HCT116 (cell line): ENCODE measurements around the gene ERG. TPM values are rescaled to one million over a fixed set of nuclear protein-coding genes. Genes with fewer than 3 reads are reported as not detected.

Source experiments
- ATAC-seq: fragments of 200-7000 bp; cut with Tn5 transposase; 2 replicates; pipeline ENCODE4 v1.9.1; 2020; ENCODE audit warnings: mild to moderate bottlenecking, moderate library complexity
- BruUV-seq: library from RNA; stranded (reverse); fragments of 400-500 nt; replicated peaks from 2 replicates; lab custom pipeline; 2021; lab: Mats Ljungman, UMichigan
- CTCF ChIA-PET: fragments of 300-600 bp; sonication (Branson Sonifier 250); formaldehyde crosslinking; loops from one replicate; lab custom pipeline; 2021; ENCODE audit warnings: antibody characterized with exemption; lab: Charles Lee
- POLR2A ChIA-PET: fragments of 300-600, 350-600 bp; sonication (Branson Sonifier 250); formaldehyde crosslinking; loops from one replicate; lab custom pipeline; 2021; ENCODE audit warnings: antibody characterized with exemption; lab: Charles Lee
- RAD21 ChIA-PET, 2 experiments: fragments of 300-600 bp; sonication (Branson Sonifier 250); formaldehyde crosslinking; loops; one replicate each; lab custom pipeline; 2023; ENCODE audit warnings: low total read pairs in 2 of 2; ENCODE audit not compliant: uncharacterized antibody in 2 of 2, unreplicated experiment in 2 of 2, low non-redundant PET in 1 of 2; lab: Charles Lee
- DNase-seq: peaks from one replicate; pipeline ENCODE4 v3.0.0-alpha.2; 2010; ENCODE audit warnings: low read depth, low spot score
- H2AFZ ChIP-seq: fragments of 200-600 bp; shearing (Covaris generic), sonication (generic); 2 replicates; pipeline ENCODE4 v1.6.1; 2017; ENCODE audit warnings: low read depth, mixed run types, mixed read lengths, antibody characterized with exemption, low read length; ENCODE audit not compliant: poor library complexity, severe bottlenecking
- H3K27ac ChIP-seq: 2 replicates; pipeline ENCODE4 v1.5.1; 2012; ENCODE audit warnings: low read depth, low read length
- H3K27me3 ChIP-seq: fragments of 200-600 bp; sonication (generic); 2 replicates; pipeline ENCODE4 v1.6.1; 2016; ENCODE audit warnings: mixed run types, low read length, mixed read lengths; ENCODE audit not compliant: insufficient read depth
- H3K36me3 ChIP-seq, 2 experiments: fragments of 200-500 bp in 1 of 2; fragments of 200-600 bp in 1 of 2; sonication (Bioruptor generic) in 1 of 2; sonication (generic) in 1 of 2; 2 replicates each; pipeline versions ENCODE4 v1.5.1 to v1.6.1; 2014 to 2016; ENCODE audit warnings: low read length in 2 of 2, inconsistent platforms in 1 of 2, mixed read lengths in 1 of 2, mixed run types in 1 of 2; ENCODE audit not compliant: insufficient read depth in 2 of 2, control insufficient read depth in 1 of 2
- H3K4me1 ChIP-seq, 2 experiments: fragments of 200-600 bp in 1 of 2; sonication (generic) in 1 of 2; 2 replicates each; pipeline versions ENCODE4 v1.5.1 to v1.6.1; 2012 to 2017; ENCODE audit warnings: low read length in 2 of 2, inconsistent platforms in 1 of 2, mild to moderate bottlenecking in 1 of 2, mixed read lengths in 1 of 2, mixed run types in 1 of 2, moderate library complexity in 1 of 2; ENCODE audit not compliant: insufficient read depth in 2 of 2, control insufficient read depth in 1 of 2
- H3K4me2 ChIP-seq: fragments of 200-600 bp; sonication (generic); 2 replicates; pipeline ENCODE4 v1.6.1; 2017; ENCODE audit warnings: mixed run types, low read length, mixed read lengths
- H3K4me3 ChIP-seq, 2 experiments: fragments of 200-600 bp in 1 of 2; sonication (generic) in 1 of 2; replicated peaks in 1 of 2; 2 replicates each; pipeline ENCODE4 v1.5.1; 2011 to 2016; ENCODE audit warnings: low read length in 2 of 2, control low read depth in 1 of 2, low read depth in 1 of 2, mild to moderate bottlenecking in 1 of 2, mixed read lengths in 1 of 2, mixed run types in 1 of 2
- H3K79me2 ChIP-seq: fragments of 200-600 bp; sonication (generic); 2 replicates; pipeline ENCODE4 v1.6.1; 2017; ENCODE audit warnings: mild to moderate bottlenecking, mixed run types, low read length, moderate library complexity, mixed read lengths; ENCODE audit not compliant: insufficient read depth
- H3K9ac ChIP-seq: fragments of 200-600 bp; sonication (generic); 2 replicates; pipeline ENCODE4 v1.6.1; 2016; ENCODE audit warnings: low read length, mixed read lengths
- H3K9me2 ChIP-seq: fragments of 200-600 bp; sonication (generic), shearing (Covaris generic); 2 replicates; pipeline ENCODE4 v1.6.1; 2017; ENCODE audit warnings: mixed run types, mild to moderate bottlenecking, moderate library complexity; ENCODE audit not compliant: insufficient read depth
- H3K9me3 ChIP-seq, 2 experiments: fragments of 200-500 bp in 1 of 2; fragments of 200-600 bp in 1 of 2; sonication (Bioruptor generic) in 1 of 2; sonication (generic) in 1 of 2; 2 replicates each; pipeline ENCODE4 v1.6.1; 2014 to 2017; ENCODE audit warnings: low read length in 2 of 2, mixed read lengths in 2 of 2, inconsistent platforms in 1 of 2, low read depth in 1 of 2, mild to moderate bottlenecking in 1 of 2, mixed run types in 1 of 2, moderate library complexity in 1 of 2; ENCODE audit not compliant: control insufficient read depth in 1 of 2, insufficient read depth in 1 of 2
- H4K20me1 ChIP-seq: fragments of 200-600 bp; sonication (generic), shearing (Covaris generic); 2 replicates; pipeline ENCODE4 v1.6.1; 2017; ENCODE audit warnings: mixed run types, mild to moderate bottlenecking, moderate library complexity; ENCODE audit not compliant: insufficient read depth
- CBX3 ChIP-seq: IDR thresholded peaks from 2 replicates; pipeline ENCODE4 v1.6.1; 2012; ENCODE audit warnings: low read depth
- CEBPB ChIP-seq: IDR thresholded peaks from 2 replicates; pipeline ENCODE4 v1.6.1; 2012; ENCODE audit warnings: low read depth
- EGR1 ChIP-seq: IDR thresholded peaks from 2 replicates; pipeline ENCODE4 v1.6.1; 2012; ENCODE audit warnings: low read depth
- ELF1 ChIP-seq: IDR thresholded peaks from 2 replicates; pipeline ENCODE4 v1.6.1; 2012; ENCODE audit warnings: low read depth, borderline replicate concordance
- EZH2 ChIP-seq: fragments of 200-600 bp; sonication (generic); IDR thresholded peaks from 2 replicates; pipeline ENCODE4 v1.6.1; 2017; ENCODE audit warnings: antibody characterized with exemption, mixed run types
- EZH2phosphoT487 ChIP-seq: fragments of 200-600 bp; IDR thresholded peaks from 2 replicates; pipeline ENCODE4 v1.6.1; 2018; ENCODE audit warnings: antibody characterized with exemption, borderline replicate concordance
- FOSL1 ChIP-seq: IDR thresholded peaks from 2 replicates; pipeline ENCODE4 v1.6.1; 2012; ENCODE audit warnings: low read depth
- POLR2A ChIP-seq: IDR thresholded peaks from 2 replicates; pipeline ENCODE4 v1.7.0; 2011; ENCODE audit warnings: borderline replicate concordance; ENCODE audit not compliant: insufficient read depth, insufficient read length; ENCODE audit errors: extremely low read depth
- POLR2AphosphoS5 ChIP-seq: IDR thresholded peaks from 2 replicates; pipeline ENCODE4 v1.6.1; 2011; ENCODE audit warnings: mild to moderate bottlenecking, low read depth, low read length, moderate library complexity
- SIN3A ChIP-seq: IDR thresholded peaks from 2 replicates; pipeline ENCODE4 v1.6.1; 2012; ENCODE audit warnings: low read depth
- SP1 ChIP-seq: IDR thresholded peaks from 2 replicates; pipeline ENCODE4 v1.6.1; 2012; ENCODE audit warnings: low read depth
- SRF ChIP-seq: IDR thresholded peaks from 2 replicates; pipeline ENCODE4 v1.6.1; 2012; ENCODE audit warnings: low read depth
- TCF7L2 ChIP-seq: IDR thresholded peaks from 2 replicates; pipeline ENCODE4 v1.7.0; 2011; ENCODE audit warnings: borderline replicate concordance, inconsistent platforms; ENCODE audit not compliant: insufficient read depth, insufficient read length; ENCODE audit errors: extremely low read depth
- YY1 ChIP-seq: IDR thresholded peaks from 2 replicates; pipeline ENCODE4 v1.6.1; 2011; ENCODE audit warnings: low read length, low read depth, moderate library complexity, mild to moderate bottlenecking; ENCODE audit not compliant: insufficient replicate concordance; ENCODE audit errors: extremely low read depth
- ZFX ChIP-seq: fragments of 450-650 bp; IDR thresholded peaks from 2 replicates; pipeline ENCODE4 v1.6.1; 2017
- ZNF274 ChIP-seq: fragments of 200-500 bp; sonication (Bioruptor generic); IDR thresholded peaks from 2 replicates; pipeline ENCODE4 v1.6.1; 2014; ENCODE audit warnings: mild to moderate bottlenecking, low read depth, low read length, inconsistent platforms
- intact Hi-C: fragments of 100-400 bp; cut with micrococcal nuclease; formaldehyde crosslinking; loops from 2 replicates; pipeline ENCODE4 v1.10.0; 2022
- total RNA-seq: library from RNA; stranded (reverse); gene quantifications from one replicate; pipeline ENCODE4 v1.2.1, GENCODE V29; 2021; ENCODE audit not compliant: unreplicated experiment
- TF ChIP-seq, protein P1 (sequence below): IDR thresholded peaks from 2 replicates; pipeline ENCODE4 v1.6.1; 2011; ENCODE audit warnings: mild to moderate bottlenecking, low read length, moderate library complexity; ENCODE audit not compliant: insufficient replicate concordance; ENCODE audit errors: extremely low read depth
- TF ChIP-seq, protein P2 (sequence below): IDR thresholded peaks from 2 replicates; pipeline ENCODE4 v1.6.1; 2012; ENCODE audit warnings: low read depth
- TF ChIP-seq, protein P3 (sequence below): IDR thresholded peaks from 2 replicates; pipeline ENCODE4 v1.6.1; 2012

Gene ERG
- total RNA-seq, 1 experiment from 2014 or later, result 0.17 TPM

DNA sequence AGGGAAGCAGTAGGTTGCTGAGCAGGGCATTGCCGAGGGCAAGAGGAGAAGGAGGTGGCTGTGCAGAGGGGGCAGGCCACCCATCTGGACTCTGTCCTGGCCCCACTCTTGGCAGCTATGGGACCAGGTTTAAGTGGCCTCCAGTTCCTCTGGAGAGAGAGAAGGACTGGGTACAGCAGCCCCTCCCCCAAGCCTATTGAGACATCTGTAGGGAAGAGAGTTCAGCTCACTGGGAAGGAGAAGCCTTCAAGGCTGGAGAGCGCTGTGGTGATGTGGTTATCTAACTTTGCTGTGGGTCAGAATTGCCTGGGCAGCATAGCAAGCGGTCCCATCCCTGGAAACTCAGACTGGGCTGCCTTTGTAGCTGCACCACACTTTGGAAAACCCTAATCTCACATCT is 147.6 kb downstream of the ERG start:
- BruUV-seq, result no TSS peak
- no peak for TF ChIP-seq TCF7L2
- TF ChIP-seq, protein P1, sequence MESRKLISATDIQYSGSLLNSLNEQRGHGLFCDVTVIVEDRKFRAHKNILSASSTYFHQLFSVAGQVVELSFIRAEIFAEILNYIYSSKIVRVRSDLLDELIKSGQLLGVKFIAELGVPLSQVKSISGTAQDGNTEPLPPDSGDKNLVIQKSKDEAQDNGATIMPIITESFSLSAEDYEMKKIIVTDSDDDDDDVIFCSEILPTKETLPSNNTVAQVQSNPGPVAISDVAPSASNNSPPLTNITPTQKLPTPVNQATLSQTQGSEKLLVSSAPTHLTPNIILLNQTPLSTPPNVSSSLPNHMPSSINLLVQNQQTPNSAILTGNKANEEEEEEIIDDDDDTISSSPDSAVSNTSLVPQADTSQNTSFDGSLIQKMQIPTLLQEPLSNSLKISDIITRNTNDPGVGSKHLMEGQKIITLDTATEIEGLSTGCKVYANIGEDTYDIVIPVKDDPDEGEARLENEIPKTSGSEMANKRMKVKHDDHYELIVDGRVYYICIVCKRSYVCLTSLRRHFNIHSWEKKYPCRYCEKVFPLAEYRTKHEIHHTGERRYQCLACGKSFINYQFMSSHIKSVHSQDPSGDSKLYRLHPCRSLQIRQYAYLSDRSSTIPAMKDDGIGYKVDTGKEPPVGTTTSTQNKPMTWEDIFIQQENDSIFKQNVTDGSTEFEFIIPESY, result no peak
- no peak for TF ChIP-seq EZH2
- no peak for TF ChIP-seq CBX3
- no peak for TF ChIP-seq SRF
- no peak for TF ChIP-seq EZH2phosphoT487
- TF ChIP-seq ZNF274, result no peak
- TF ChIP-seq FOSL1, result no peak
- TF ChIP-seq, protein P2, sequence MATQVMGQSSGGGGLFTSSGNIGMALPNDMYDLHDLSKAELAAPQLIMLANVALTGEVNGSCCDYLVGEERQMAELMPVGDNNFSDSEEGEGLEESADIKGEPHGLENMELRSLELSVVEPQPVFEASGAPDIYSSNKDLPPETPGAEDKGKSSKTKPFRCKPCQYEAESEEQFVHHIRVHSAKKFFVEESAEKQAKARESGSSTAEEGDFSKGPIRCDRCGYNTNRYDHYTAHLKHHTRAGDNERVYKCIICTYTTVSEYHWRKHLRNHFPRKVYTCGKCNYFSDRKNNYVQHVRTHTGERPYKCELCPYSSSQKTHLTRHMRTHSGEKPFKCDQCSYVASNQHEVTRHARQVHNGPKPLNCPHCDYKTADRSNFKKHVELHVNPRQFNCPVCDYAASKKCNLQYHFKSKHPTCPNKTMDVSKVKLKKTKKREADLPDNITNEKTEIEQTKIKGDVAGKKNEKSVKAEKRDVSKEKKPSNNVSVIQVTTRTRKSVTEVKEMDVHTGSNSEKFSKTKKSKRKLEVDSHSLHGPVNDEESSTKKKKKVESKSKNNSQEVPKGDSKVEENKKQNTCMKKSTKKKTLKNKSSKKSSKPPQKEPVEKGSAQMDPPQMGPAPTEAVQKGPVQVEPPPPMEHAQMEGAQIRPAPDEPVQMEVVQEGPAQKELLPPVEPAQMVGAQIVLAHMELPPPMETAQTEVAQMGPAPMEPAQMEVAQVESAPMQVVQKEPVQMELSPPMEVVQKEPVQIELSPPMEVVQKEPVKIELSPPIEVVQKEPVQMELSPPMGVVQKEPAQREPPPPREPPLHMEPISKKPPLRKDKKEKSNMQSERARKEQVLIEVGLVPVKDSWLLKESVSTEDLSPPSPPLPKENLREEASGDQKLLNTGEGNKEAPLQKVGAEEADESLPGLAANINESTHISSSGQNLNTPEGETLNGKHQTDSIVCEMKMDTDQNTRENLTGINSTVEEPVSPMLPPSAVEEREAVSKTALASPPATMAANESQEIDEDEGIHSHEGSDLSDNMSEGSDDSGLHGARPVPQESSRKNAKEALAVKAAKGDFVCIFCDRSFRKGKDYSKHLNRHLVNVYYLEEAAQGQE, result no peak
- no peak for TF ChIP-seq POLR2A
- TF ChIP-seq EGR1, result no peak
- TF ChIP-seq YY1, result no peak
- no peak for TF ChIP-seq SIN3A
- no peak for TF ChIP-seq SP1
- TF ChIP-seq ZFX, result no peak
- no peak for TF ChIP-seq ELF1
- no peak for TF ChIP-seq CEBPB
- TF ChIP-seq POLR2AphosphoS5, result no peak
- TF ChIP-seq, protein P3, sequence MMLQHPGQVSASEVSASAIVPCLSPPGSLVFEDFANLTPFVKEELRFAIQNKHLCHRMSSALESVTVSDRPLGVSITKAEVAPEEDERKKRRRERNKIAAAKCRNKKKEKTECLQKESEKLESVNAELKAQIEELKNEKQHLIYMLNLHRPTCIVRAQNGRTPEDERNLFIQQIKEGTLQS, result no peak
- intact Hi-C loops, result no loop called here
- no peak for ATAC-seq
- Histone ChIP-seq H3K36me3 (no peaks in the 10 kb centered on the region), H3K4me3 (no peak overlapping the region), H2AFZ (no peak overlapping the region), H3K27ac (no peak overlapping the region), H3K4me2 (no peak overlapping the region), H3K9me3 (no peaks in the 10 kb centered on the region), H3K4me1 (no peaks in the 10 kb centered on the region; a peak in 1 of 4 replicates), H4K20me1 (no peaks in the 10 kb centered on the region), H3K9ac (no peak overlapping the region), H3K9me2 (no peaks in the 10 kb centered on the region), H3K79me2 (no peaks in the 10 kb centered on the region), H3K27me3 (peaks cover 4% of the 10 kb centered on the region; the same call in 1 of the 2 replicates)
- POLR2A ChIA-PET, result no interaction called here
- RAD21 ChIA-PET, result no interaction called here
- DNase-seq, result no peak
- CTCF ChIA-PET, result interaction anchor here (0.8 to 1.3 kb wide), 2 partner anchors 592 to 639 kb away, joined by 3 to 4 read pairs; no protein-coding TSS in a partner anchor
